GM18499 (cell line): Measurements from ENCODE around the gene RNFT2.

Experiments
- ATAC-seq: cut with Tn5 transposase; IDR thresholded peaks from one replicate; pipeline ENCODE4 v1.9.1; 2021; ENCODE audit warnings: moderate number of reproducible peaks; ENCODE audit not compliant: insufficient read depth, unreplicated experiment

RNFT2 gene

GRCh38 chr12:116709768-116710167, 28.3 kb upstream of the RNFT2 start:
- no peak for ATAC-seq

GRCh38 chr12:116710370-116711150, 27.6 kb upstream of the RNFT2 start:
- ATAC-seq = no peak

GRCh38 chr12:116712458-116713303, 25.4 kb upstream of the RNFT2 start:
- ATAC-seq = no peak

GRCh38 chr12:116713527-116713926, 24.6 kb upstream of the RNFT2 start:
- no peak for ATAC-seq

GRCh38 chr12:116714175-116714574, 23.9 kb upstream of the RNFT2 start:
- no peak for ATAC-seq

- ATAC-seq = no peak
These were observed 20.4 kb upstream of the RNFT2 start for GRCh38 chr12:116717466-116718437.

GRCh38 chr12:116718655-116719454, 19.3 kb upstream of the RNFT2 start:
- ATAC-seq = no peak

GRCh38 chr12:116719731-116720528, 18.2 kb upstream of the RNFT2 start:
- no peak for ATAC-seq

GRCh38 chr12:116722245-116722644, 15.9 kb upstream of the RNFT2 start:
- no peak for ATAC-seq

- no peak for ATAC-seq
These were observed 11.4 kb upstream of the RNFT2 start for GRCh38 chr12:116726694-116727093.

GRCh38 chr12:116727261-116727660, 10.9 kb upstream of the RNFT2 start:
- ATAC-seq = no peak

GRCh38 chr12:116727891-116728290, 10.2 kb upstream of the RNFT2 start:
- ATAC-seq = no peak

GRCh38 chr12:116731801-116732200, 6.3 kb upstream of the RNFT2 start:
- no peak for ATAC-seq

GRCh38 chr12:116734156-116734768, 3.9 kb upstream of the RNFT2 start:
- ATAC-seq = no peak

- ATAC-seq = no peak
These were observed 3.0 kb upstream of the RNFT2 start for GRCh38 chr12:116735084-116735483.

- ATAC-seq = no peak
These were observed 2.0 kb upstream of the RNFT2 start for GRCh38 chr12:116735951-116736599.

GRCh38 chr12:116736962-116737773, 947 bp upstream of the RNFT2 start:
- no peak for ATAC-seq
